NK-92 treated with Interleukin-12 subunit alpha and Interleukin-12 subunit beta, amount 100 ng/mL, for 24 hours (cell line): ENCODE measurements around the gene CABCOCO1.

Experiments
- DNase-seq: peaks from one replicate; lab custom pipeline; 2025; lab: John Stamatoyannopoulos, UW

CABCOCO1 gene

GRCh38 chr10:61662794-61663259, at the start of gene CABCOCO1:
Gene CABCOCO1 (plus strand): TSS chr10:61662929. CDS start chr10:61662973, 44 bp downstream.
- DNase-seq = no peak

- no peak for DNase-seq
Measured at GRCh38 chr10:61613665-61614064, 49.1 kb upstream of the CABCOCO1 start.

GRCh38 chr10:61616611-61617010, 46.1 kb upstream of the CABCOCO1 start:
- no peak for DNase-seq

GRCh38 chr10:61617180-61617579, 45.5 kb upstream of the CABCOCO1 start:
- no peak for DNase-seq

- DNase-seq = no peak
Measured at GRCh38 chr10:61617586-61617985, 45.1 kb upstream of the CABCOCO1 start.

- no peak for DNase-seq
Measured at GRCh38 chr10:61618388-61618961, 44.3 kb upstream of the CABCOCO1 start.

GRCh38 chr10:61620506-61620905, 42.2 kb upstream of the CABCOCO1 start:
- no peak for DNase-seq

GRCh38 chr10:61621605-61622051, 41.1 kb upstream of the CABCOCO1 start:
- DNase-seq = no peak

- DNase-seq = no peak
Measured at GRCh38 chr10:61623161-61623560, 39.6 kb upstream of the CABCOCO1 start.

- DNase-seq = no peak
Measured at GRCh38 chr10:61626209-61626608, 36.5 kb upstream of the CABCOCO1 start.

- DNase-seq = no peak
Measured at GRCh38 chr10:61627266-61627665, 35.5 kb upstream of the CABCOCO1 start.

- no peak for DNase-seq
Measured at GRCh38 chr10:61628151-61628874, 34.4 kb upstream of the CABCOCO1 start.

GRCh38 chr10:61628875-61629513, 33.7 kb upstream of the CABCOCO1 start:
- DNase-seq = no peak

GRCh38 chr10:61629576-61629975, 33.2 kb upstream of the CABCOCO1 start:
- no peak for DNase-seq

- DNase-seq = no peak
Measured at GRCh38 chr10:61632057-61632670, 30.6 kb upstream of the CABCOCO1 start.

GRCh38 chr10:61633665-61634064, 29.1 kb upstream of the CABCOCO1 start:
- DNase-seq = no peak

- DNase-seq = no peak
Measured at GRCh38 chr10:61634746-61635145, 28.0 kb upstream of the CABCOCO1 start.

GRCh38 chr10:61635471-61635870, 27.3 kb upstream of the CABCOCO1 start:
- DNase-seq = no peak

GRCh38 chr10:61635932-61636331, 26.8 kb upstream of the CABCOCO1 start:
- DNase-seq = no peak

GRCh38 chr10:61639952-61640351, 22.8 kb upstream of the CABCOCO1 start:
- DNase-seq = no peak

- no peak for DNase-seq
Measured at GRCh38 chr10:61640856-61641255, 21.9 kb upstream of the CABCOCO1 start.

GRCh38 chr10:61642150-61642571, 20.6 kb upstream of the CABCOCO1 start:
- no peak for DNase-seq

GRCh38 chr10:61642676-61643075, 20.1 kb upstream of the CABCOCO1 start:
- DNase-seq = no peak
